ENCODE data around the gene CUX1. TPM values are rescaled to one million over a fixed set of nuclear protein-coding genes. Genes with fewer than 3 reads are reported as not detected.

CUX1 gene
- total RNA-seq, 2 donors from 2014 or later: 42.0 to 47.5 TPM

GRCh38 chr7:101803203-101804087 is 14.0 kb upstream of the CUX1 start:
- TF ChIP-seq CTCF (IDR thresholded peaks at IDR 0.05) (no peak), POLR2A (IDR thresholded peaks at IDR 0.05) (no peak)
- DNase-seq: no peak
- Histone ChIP-seq H3K27me3 (peaks cover 0 to 5% of the 10 kb centered on the region in 2 donors), H3K4me1 (peaks cover 7% of the 10 kb centered on the region), H3K27ac (no peak overlapping the region), H3K36me3 (replicated peaks in 1 of 2; ENCODE audit: insufficient read depth in 1 of 2, low read depth in 2 of 2) (no peaks in the 10 kb centered on the region), H3K4me3 (no peak overlapping the region), H3K9me3 (no peaks in the 10 kb centered on the region)
- intact Hi-C loops (cut with DNase I): no loop called here
- ATAC-seq: no peak
- WGBS, 2 donors: 38 to 41% methylated on average over 11 of the region's 11 CpGs

GRCh38 chr7:101804088-101804963 is 13.1 kb upstream of the CUX1 start:
- DNase-seq (no peak), ATAC-seq (no peak)
- H3K4me1 ChIP-seq: peaks cover 7% of the 10 kb centered on the region
- intact Hi-C loops (cut with DNase I): no loop called here
- H3K27me3 ChIP-seq: peaks cover 0 to 5% of the 10 kb centered on the region in 2 donors
- H3K27ac ChIP-seq: no peak overlapping the region
- H3K36me3 ChIP-seq (replicated peaks in 1 of 2; ENCODE audit: insufficient read depth in 1 of 2, low read depth in 2 of 2): no peaks in the 10 kb centered on the region
- H3K9me3 ChIP-seq: no peaks in the 10 kb centered on the region
- WGBS, 2 donors: 8 to 13% methylated on average over 16 of the region's 16 CpGs
- TF ChIP-seq POLR2A (IDR thresholded peaks at IDR 0.05): no peak
- no peak overlapping the region for H3K4me3 ChIP-seq

GRCh38 chr7:101804967-101805366 is 12.5 kb upstream of the CUX1 start:
- no peak overlapping the region for H3K27ac ChIP-seq
- 12 to 15% methylated on average over 9 to 10 of the region's 10 CpGs for WGBS, 2 donors
- no peaks in the 10 kb centered on the region for H3K9me3 ChIP-seq
- intact Hi-C loops (cut with DNase I): no loop called here
- no peaks in the 10 kb centered on the region for H3K36me3 ChIP-seq (replicated peaks in 1 of 2; ENCODE audit: insufficient read depth in 1 of 2, low read depth in 2 of 2)
- peaks cover 7% of the 10 kb centered on the region for H3K4me1 ChIP-seq
- no peak for TF ChIP-seq POLR2A (IDR thresholded peaks at IDR 0.05)
- peak; percentile 18 to 53 (median 42) for TF ChIP-seq CTCF (IDR thresholded peaks at IDR 0.05)
- H3K27me3 ChIP-seq: peaks cover 0 to 6% of the 10 kb centered on the region in 2 donors
- ATAC-seq (peak; percentile 73), DNase-seq (peak; percentile 41 to 56 (median 46))
- H3K4me3 ChIP-seq: no peak overlapping the region

- WGBS, 2 donors: 88% methylated on average over 1 of the region's 1 CpG
- Histone ChIP-seq H3K36me3 (replicated peaks in 1 of 2; ENCODE audit: insufficient read depth in 1 of 2, low read depth in 2 of 2) (no peaks in the 10 kb centered on the region), H3K27me3 (peaks cover 0 to 3% of the 10 kb centered on the region in 2 donors), H3K4me3 (no peak overlapping the region), H3K4me1 (peaks cover 6% of the 10 kb centered on the region), H3K27ac (no peak overlapping the region), H3K9me3 (no peaks in the 10 kb centered on the region)
- ATAC-seq (no peak), DNase-seq (no peak)
- intact Hi-C loops (cut with DNase I): loop anchor here (5.0 kb wide), 1 partner anchor 120 kb away; no protein-coding TSS in a partner anchor
- no peak for TF ChIP-seq CTCF (IDR thresholded peaks at IDR 0.05)
- no peak for TF ChIP-seq POLR2A (IDR thresholded peaks at IDR 0.05)
These were observed 4.8 kb upstream of the CUX1 start for GRCh38 chr7:101812595-101812994.

Measured in body of pancreas (tissue), 4 donors.